Spleen (tissue), 7 donors: Measurements from ENCODE around the gene PLAC1.

Experiments used
- POLR2A ChIP-seq, 3 donors: fragments of 450-650 bp; IDR thresholded peaks; one replicate each; pipeline ENCODE4 v1.5.1; 2017; ENCODE audit warnings: antibody characterized with exemption in 3 of 3, mild to moderate bottlenecking in 1 of 3
- TF ChIP-seq, protein P1 (sequence below), 11 experiments: fragments of 200-600 bp in 7 of 11; fragments of 450-650 bp in 4 of 11; sonication (generic) in 4 of 11; IDR thresholded peaks in 8 of 11; conservative IDR thresholded peaks in 3 of 11; 1 replicate in 7 of 11; 2 replicates in 4 of 11; pipeline versions ENCODE4 v1.4.0 to v1.8.0; 2016 to 2021; ENCODE audit warnings: antibody characterized with exemption in 11 of 11, inconsistent platforms in 4 of 11, mild to moderate bottlenecking in 1 of 11
- donor health status: DM: no; HTN: no; CAD: no; lungs with moderate emphysema.
- donor health status: DM: no; HTN: no; CAD: no.
- donor health status: DM: no; HTN: no; CAD: no.

DNA sequence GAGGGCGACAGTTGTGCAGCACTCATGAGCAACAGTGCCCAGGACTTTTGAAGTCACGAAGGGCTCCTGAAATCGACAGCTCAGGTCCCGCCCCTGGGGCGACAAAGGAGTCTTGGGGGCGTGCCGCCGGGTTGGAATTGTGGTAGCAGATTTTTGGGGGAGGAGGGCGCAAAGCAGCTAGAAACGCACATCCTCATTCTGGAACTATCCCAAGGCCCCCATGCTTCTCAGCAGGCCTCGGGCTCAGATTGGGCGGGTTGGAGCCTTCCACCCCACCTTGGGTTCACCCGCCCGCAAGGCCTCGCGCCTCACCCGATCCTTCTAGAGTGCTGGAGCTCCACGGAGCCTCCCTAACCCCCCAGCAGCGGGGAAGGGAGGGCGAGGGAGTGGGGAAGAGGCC is 112.8 kb downstream of the PLAC1 start:
- no peak for TF ChIP-seq POLR2A (IDR thresholded peaks at IDR 0.05)
- TF ChIP-seq, protein P1, sequence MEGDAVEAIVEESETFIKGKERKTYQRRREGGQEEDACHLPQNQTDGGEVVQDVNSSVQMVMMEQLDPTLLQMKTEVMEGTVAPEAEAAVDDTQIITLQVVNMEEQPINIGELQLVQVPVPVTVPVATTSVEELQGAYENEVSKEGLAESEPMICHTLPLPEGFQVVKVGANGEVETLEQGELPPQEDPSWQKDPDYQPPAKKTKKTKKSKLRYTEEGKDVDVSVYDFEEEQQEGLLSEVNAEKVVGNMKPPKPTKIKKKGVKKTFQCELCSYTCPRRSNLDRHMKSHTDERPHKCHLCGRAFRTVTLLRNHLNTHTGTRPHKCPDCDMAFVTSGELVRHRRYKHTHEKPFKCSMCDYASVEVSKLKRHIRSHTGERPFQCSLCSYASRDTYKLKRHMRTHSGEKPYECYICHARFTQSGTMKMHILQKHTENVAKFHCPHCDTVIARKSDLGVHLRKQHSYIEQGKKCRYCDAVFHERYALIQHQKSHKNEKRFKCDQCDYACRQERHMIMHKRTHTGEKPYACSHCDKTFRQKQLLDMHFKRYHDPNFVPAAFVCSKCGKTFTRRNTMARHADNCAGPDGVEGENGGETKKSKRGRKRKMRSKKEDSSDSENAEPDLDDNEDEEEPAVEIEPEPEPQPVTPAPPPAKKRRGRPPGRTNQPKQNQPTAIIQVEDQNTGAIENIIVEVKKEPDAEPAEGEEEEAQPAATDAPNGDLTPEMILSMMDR (IDR thresholded peaks at IDR 0.05 in 8 of 11, conservative IDR thresholded peaks at IDR 0.05 in 3 of 11) = no peak
